Measurements from ENCODE around the gene THEMIS2. TPM values are rescaled to one million over a fixed set of nuclear protein-coding genes. Genes with fewer than 3 reads are reported as not detected.

THEMIS2 gene
- total and polyA plus RNA-seq, 2 of the 8 experiments (the other 6 are each of a cell fraction or from before 2014, with no cell fraction given), result 12.4 to 28.0 TPM

DNA sequence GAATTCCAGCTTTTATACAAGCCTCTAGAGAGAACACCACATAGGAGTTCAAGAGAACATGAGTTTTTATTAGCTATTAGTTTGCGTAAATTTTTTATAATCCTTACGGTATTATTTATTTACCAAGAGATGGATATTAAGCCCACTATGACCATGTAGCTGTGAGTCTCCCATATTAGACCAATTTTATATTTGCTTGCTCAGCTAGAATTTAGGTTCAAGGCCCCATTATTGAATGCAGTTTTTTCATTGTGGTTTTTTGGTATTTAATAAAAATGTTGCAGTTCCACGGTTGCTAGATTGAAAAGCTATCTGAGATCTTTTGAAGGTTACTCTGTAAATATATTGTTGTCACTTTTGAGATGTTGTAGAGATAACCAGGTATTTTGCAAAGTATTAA, 38.9 kb upstream of the THEMIS2 start (continued):
- no peak for TF ChIP-seq CHD7 (IDR thresholded peaks at IDR 0.05; ENCODE audit: insufficient replicate concordance, low read length)
